ENCODE data around the gene IL10RA. TPM values are rescaled to one million over a fixed set of nuclear protein-coding genes. Genes with fewer than 3 reads are reported as not detected.

IL10RA gene
- total RNA-seq, 1 donor from 2014 or later = 7.2 TPM

Other genes starting within 250 kb of the IL10RA start
- gene DSCAML1, start 189.2 kb upstream of the IL10RA start, total RNA-seq = 0.22 TPM
- gene FXYD2, start 161.7 kb upstream of the IL10RA start, total RNA-seq = 2.7 TPM
- 41.2 TPM for gene FXYD6, start 109.7 kb upstream of the IL10RA start, total RNA-seq
- not detected for gene TMPRSS13, start 57.0 kb upstream of the IL10RA start, total RNA-seq
- not detected for gene TMPRSS4, start 90.7 kb downstream of the IL10RA start, total RNA-seq
- gene SMIM35, start 100.6 kb downstream of the IL10RA start, total RNA-seq = not detected
- gene SCN4B, start 166.4 kb downstream of the IL10RA start, total RNA-seq = 12.6 TPM
- gene SCN2B, start 190.2 kb downstream of the IL10RA start, total RNA-seq = 18.3 TPM
- 3.3 TPM for gene JAML, start 238.6 kb downstream of the IL10RA start, total RNA-seq